ENCODE results near the gene SLC6A18.

DNA sequence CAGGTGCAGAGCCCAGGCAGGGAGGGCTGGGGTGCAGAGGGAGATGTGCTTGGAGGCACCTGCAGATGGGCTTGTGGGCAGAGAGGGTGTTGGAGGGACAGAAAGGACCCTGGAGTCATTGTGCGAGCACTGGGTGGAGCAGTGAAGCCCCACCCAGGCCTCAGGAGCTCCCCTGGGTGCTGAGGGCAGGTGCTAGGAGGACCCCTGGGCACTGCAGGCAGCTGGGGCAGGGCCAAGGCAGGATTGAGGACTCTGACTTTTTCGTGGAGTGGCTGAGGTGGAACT is 10.3 kb upstream of the SLC6A18 start:
- TF ChIP-seq, protein P1, sequence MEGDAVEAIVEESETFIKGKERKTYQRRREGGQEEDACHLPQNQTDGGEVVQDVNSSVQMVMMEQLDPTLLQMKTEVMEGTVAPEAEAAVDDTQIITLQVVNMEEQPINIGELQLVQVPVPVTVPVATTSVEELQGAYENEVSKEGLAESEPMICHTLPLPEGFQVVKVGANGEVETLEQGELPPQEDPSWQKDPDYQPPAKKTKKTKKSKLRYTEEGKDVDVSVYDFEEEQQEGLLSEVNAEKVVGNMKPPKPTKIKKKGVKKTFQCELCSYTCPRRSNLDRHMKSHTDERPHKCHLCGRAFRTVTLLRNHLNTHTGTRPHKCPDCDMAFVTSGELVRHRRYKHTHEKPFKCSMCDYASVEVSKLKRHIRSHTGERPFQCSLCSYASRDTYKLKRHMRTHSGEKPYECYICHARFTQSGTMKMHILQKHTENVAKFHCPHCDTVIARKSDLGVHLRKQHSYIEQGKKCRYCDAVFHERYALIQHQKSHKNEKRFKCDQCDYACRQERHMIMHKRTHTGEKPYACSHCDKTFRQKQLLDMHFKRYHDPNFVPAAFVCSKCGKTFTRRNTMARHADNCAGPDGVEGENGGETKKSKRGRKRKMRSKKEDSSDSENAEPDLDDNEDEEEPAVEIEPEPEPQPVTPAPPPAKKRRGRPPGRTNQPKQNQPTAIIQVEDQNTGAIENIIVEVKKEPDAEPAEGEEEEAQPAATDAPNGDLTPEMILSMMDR (IDR thresholded peaks at IDR 0.05), result no peak
- TF ChIP-seq POLR2A (IDR thresholded peaks at IDR 0.05) (no peak), POLR2AphosphoS5 (IDR thresholded peaks at IDR 0.05) (no peak)

Measured in prostate gland (tissue), 2 donors.